Gastroesophageal sphincter (tissue), 4 donors: ENCODE results near the gene RPS27A. TPM values are rescaled to one million over a fixed set of nuclear protein-coding genes. Genes with fewer than 3 reads are reported as not detected.
A peak's percentile ranks its signal among the peaks of the same experiment; 100 is the strongest.

ENCODE experiments used
- ATAC-seq: fragments of 150-250 bp; one replicate; pipeline ENCODE4 v1.9.1; 2016; ENCODE audit warnings: mild to moderate bottlenecking, moderate library complexity
- H3K27ac ChIP-seq, 4 donors: fragments of 200-600 bp; sonication (generic) in 3 of 4; 1 replicate in 3 of 4; 2 replicates in 1 of 4; pipeline ENCODE4 v1.5.1; 2016 to 2019
- H3K27me3 ChIP-seq: fragments of 200-600 bp; sonication (generic); one replicate; pipeline ENCODE4 v1.5.1; 2019
- H3K36me3 ChIP-seq, 2 donors: fragments of 200-600 bp; sonication (generic); one replicate each; pipeline ENCODE4 v1.5.1; 2019; ENCODE audit warnings: control low read depth in 1 of 2
- H3K4me1 ChIP-seq, 3 donors: fragments of 200-600 bp; sonication (generic); 1 replicate in 2 of 3; 2 replicates in 1 of 3; pipeline ENCODE4 v1.5.1; 2016 to 2019; ENCODE audit warnings: control low read depth in 2 of 3
- H3K4me3 ChIP-seq, 2 donors: fragments of 200-600 bp; sonication (generic); one replicate each; pipeline ENCODE4 v1.5.1; 2019; ENCODE audit warnings: mild to moderate bottlenecking in 1 of 2, moderate library complexity in 1 of 2
- H3K9me3 ChIP-seq, 3 donors: fragments of 200-600 bp; sonication (generic); one replicate each; pipeline ENCODE4 v1.5.1; 2017 to 2019; ENCODE audit warnings: control low read depth in 2 of 3
- EP300 ChIP-seq: sonication (generic); formaldehyde crosslinking; IDR thresholded peaks from one replicate; pipeline ENCODE4 v1.6.1; 2017; ENCODE audit warnings: antibody characterized with exemption, mild to moderate bottlenecking
- POLR2A ChIP-seq, 2 donors: fragments of 450-650 bp; IDR thresholded peaks; one replicate each; pipeline ENCODE4 v1.6.1; 2017; ENCODE audit warnings: antibody characterized with exemption in 2 of 2, mild to moderate bottlenecking in 2 of 2, moderate library complexity in 1 of 2
- POLR2AphosphoS5 ChIP-seq: sonication (generic); formaldehyde crosslinking; IDR thresholded peaks from one replicate; pipeline ENCODE4 v1.6.1; 2017; ENCODE audit warnings: antibody characterized with exemption
- WGBS, 2 donors: methylation state at CpG; one replicate each; pipeline ENCODE4 v1.1.5; 2018; ENCODE audit warnings: low coverage in 1 of 2; 5-methylcytosine and 5-hydroxymethylcytosine counted together
- total RNA-seq, 4 donors: library from RNA; depleted of rRNA; stranded (reverse); fragments of >200 nt; gene quantifications; one replicate each; pipeline ENCODE4 v1.1.0, GENCODE V29; 2016
- TF ChIP-seq, protein P1 (sequence below), 4 experiments: fragments of 200-600 bp in 2 of 4; fragments of 450-650 bp in 2 of 4; sonication (generic) in 1 of 4; IDR thresholded peaks; one replicate each; pipeline ENCODE4 v1.5.1; 2017 to 2019; ENCODE audit warnings: antibody characterized with exemption in 4 of 4, mild to moderate bottlenecking in 2 of 4, moderate library complexity in 2 of 4

RPS27A gene
- total RNA-seq, 4 donors from 2014 or later = 672 to 2,650 (median 1,912) TPM

DNA sequence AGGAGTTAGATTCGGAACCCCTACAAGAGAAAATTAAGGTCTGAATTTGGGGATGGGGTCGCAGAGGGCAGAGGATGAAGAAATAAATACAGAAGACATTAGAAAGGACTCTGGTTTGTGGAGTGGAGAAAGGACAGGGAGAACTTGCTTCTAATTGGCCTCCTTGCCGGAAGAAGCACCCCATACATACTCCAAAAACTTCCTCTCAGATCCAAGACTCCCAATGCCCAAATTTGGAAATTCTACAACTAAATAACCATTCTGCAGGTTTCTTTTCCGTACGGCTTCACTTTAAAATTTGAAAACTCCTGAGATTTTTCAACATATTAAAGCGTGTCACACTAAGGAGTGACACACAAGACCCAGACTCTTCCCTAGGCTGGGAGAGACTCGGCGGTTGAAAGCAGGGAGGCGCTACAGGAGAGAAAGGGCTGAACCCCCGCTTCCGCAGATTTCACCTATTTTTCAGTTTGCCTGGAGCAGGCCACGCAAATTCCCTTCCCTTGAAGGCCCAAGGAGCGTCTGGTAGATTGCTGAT is 873 bp upstream of the RPS27A start:
- Histone ChIP-seq H3K27me3 (no peaks in the 10 kb centered on the region), H3K4me3 (peak overlapping the region; percentile 67 to 98), H3K9me3 (no peaks in the 10 kb centered on the region), H3K36me3 (peaks cover 4 to 31% of the 10 kb centered on the region in 2 donors), H3K27ac (peak overlapping the region; percentile 89 to 96 (median 90)), H3K4me1 (peaks cover 4 to 46% (median 8%) of the 10 kb centered on the region in 3 donors)
- no peak for ATAC-seq
- TF ChIP-seq EP300 (no peak), POLR2AphosphoS5 (no peak), POLR2A (IDR thresholded peaks at IDR 0.05) (no peak)
- TF ChIP-seq, protein P1, sequence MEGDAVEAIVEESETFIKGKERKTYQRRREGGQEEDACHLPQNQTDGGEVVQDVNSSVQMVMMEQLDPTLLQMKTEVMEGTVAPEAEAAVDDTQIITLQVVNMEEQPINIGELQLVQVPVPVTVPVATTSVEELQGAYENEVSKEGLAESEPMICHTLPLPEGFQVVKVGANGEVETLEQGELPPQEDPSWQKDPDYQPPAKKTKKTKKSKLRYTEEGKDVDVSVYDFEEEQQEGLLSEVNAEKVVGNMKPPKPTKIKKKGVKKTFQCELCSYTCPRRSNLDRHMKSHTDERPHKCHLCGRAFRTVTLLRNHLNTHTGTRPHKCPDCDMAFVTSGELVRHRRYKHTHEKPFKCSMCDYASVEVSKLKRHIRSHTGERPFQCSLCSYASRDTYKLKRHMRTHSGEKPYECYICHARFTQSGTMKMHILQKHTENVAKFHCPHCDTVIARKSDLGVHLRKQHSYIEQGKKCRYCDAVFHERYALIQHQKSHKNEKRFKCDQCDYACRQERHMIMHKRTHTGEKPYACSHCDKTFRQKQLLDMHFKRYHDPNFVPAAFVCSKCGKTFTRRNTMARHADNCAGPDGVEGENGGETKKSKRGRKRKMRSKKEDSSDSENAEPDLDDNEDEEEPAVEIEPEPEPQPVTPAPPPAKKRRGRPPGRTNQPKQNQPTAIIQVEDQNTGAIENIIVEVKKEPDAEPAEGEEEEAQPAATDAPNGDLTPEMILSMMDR (IDR thresholded peaks at IDR 0.05) = no peak
- WGBS, 2 donors = 4 to 14% methylated on average over 7 to 13 of the region's 13 CpGs

DNA sequence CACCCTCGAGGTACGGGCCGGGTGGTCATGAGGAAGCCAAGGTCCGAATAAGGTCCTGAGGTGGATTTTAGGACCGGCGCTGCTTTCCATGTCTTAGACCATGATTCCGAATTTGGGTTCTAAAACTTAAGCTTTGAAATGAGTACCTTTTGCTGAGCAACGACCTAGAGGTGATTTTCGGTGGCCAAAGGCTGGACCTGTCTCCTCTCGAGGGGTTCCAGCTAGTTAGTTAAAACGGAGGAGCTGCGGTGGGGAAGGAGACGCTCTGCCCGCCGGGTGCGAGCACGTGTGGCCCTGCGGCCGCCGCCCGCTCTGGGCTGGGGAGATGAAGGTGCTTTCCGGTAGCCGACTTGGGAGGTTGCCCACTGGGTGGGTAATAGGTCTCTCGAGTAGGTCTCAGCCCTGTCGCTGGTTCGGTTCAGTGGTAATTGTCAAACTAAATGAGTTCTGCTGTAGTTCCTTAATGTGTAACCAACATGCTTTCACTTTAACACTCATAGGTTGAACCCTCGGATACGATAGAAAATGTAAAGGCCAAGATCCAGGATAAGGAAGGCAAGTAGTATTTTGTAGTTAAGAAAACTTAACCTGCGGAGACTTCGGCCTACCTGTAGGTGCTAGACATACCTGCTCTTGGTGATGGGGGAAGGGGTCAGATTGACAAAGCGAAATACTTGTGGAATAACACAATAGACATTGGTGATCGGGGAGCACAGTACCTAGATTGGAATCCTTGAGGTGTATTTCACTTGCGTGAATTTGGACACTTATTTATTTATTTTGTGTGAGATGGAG is 572 bp downstream of the RPS27A start:
- no peaks in the 10 kb centered on the region for H3K9me3 ChIP-seq
- peak overlapping the region; percentile 67 to 98 for H3K4me3 ChIP-seq
- no peaks in the 10 kb centered on the region for H3K27me3 ChIP-seq
- no peak for ATAC-seq
- 9 to 16% methylated on average over 14 to 19 of the region's 33 CpGs for WGBS, 2 donors
- TF ChIP-seq EP300 (no peak), POLR2A (IDR thresholded peaks at IDR 0.05) (no peak), POLR2AphosphoS5 (no peak)
- TF ChIP-seq, protein P1 (IDR thresholded peaks at IDR 0.05) = no peak
- H3K36me3 ChIP-seq = peaks cover 4 to 44% of the 10 kb centered on the region in 2 donors
- peaks cover 4 to 43% (median 8%) of the 10 kb centered on the region in 3 donors for H3K4me1 ChIP-seq
- H3K27ac ChIP-seq = peak overlapping the region; percentile 89 to 96 (median 90)

DNA sequence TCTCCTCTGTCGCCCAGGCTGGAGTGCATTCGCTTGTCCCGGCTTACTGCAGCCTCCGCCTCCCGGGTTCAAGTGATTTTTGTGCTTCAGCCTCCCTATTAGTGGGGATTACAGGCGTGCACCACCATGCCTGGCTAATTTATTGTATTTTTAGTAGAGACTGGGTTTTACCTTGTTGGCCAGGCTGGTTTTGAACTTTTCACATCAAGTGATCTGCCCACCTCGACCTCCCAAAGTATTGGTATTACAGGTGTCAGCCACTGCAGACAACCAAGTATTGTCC is 1.1 kb downstream of the RPS27A start:
- Histone ChIP-seq H3K4me1 (peaks cover 4 to 39% (median 8%) of the 10 kb centered on the region in 3 donors), H3K9me3 (no peaks in the 10 kb centered on the region), H3K27ac (peak overlapping the region in 3 of 4 donors; percentile 89 to 96 (median 91)), H3K36me3 (peaks cover 4 to 50% of the 10 kb centered on the region in 2 donors), H3K4me3 (peak overlapping the region; percentile 67 to 98), H3K27me3 (no peaks in the 10 kb centered on the region)
- TF ChIP-seq EP300 (no peak), POLR2AphosphoS5 (no peak), POLR2A (IDR thresholded peaks at IDR 0.05) (no peak)
- TF ChIP-seq, protein P1 (IDR thresholded peaks at IDR 0.05) = no peak
- WGBS, 2 donors = 70% methylated on average over 7 of the region's 7 CpGs
- ATAC-seq = no peak

DNA sequence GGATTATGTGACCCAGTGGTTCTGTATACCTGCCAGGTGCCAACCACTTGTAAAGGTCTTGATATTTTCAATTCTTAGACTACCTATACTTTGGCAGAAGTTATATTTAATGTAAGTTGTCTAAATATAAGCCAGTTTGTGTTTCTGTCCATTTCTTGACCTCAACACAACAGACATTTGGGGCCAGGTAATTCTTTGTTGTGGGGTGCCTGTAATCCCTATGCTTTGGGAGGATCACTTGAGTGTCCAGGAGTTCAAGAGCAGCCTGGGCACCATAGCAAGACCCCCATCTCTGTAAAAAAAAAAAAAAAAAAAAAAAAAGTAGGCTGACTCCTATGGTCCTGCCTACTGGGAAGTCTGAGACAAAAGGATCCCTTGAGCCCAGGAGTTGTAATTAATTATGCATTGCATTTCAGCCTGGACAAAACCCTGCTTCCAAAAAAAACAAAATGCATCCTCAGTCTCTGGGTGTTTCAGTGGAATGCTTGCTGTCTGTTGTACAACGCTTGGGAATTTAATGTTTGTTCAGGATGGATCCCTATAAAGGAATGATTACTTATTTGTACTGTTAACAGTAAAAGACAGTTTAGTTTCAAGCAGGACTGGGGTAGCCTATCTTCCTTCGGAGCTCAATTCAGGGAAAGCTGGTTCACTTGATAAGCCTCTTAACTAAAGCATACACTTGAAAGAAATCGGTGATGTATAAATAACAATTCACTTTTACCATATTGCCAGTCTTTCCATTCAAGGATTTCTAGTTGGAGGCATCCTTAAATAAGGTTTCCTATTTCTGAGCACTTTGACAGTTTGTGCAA is 3.4 kb downstream of the RPS27A start:
- TF ChIP-seq POLR2AphosphoS5 (no peak), EP300 (no peak), POLR2A (IDR thresholded peaks at IDR 0.05) (no peak)
- TF ChIP-seq, protein P1 (IDR thresholded peaks at IDR 0.05) = no peak
- H3K9me3 ChIP-seq = no peaks in the 10 kb centered on the region

More for the DNA sequence above, 3.4 kb downstream of the RPS27A start:
- H3K27ac ChIP-seq = no peak overlapping the region
- H3K27me3 ChIP-seq = no peaks in the 10 kb centered on the region
- H3K4me1 ChIP-seq = peaks cover 4 to 34% (median 8%) of the 10 kb centered on the region in 3 donors
- no peak overlapping the region for H3K4me3 ChIP-seq
- ATAC-seq = no peak
- 84 to 93% methylated on average over 2 to 3 of the region's 3 CpGs for WGBS, 2 donors
- H3K36me3 ChIP-seq = peaks cover 4 to 68% of the 10 kb centered on the region in 2 donors
